ACHN (cell line): ENCODE results near the gene HEATR1.
"Not testable (repeated sequence)": the region's sequence is repeated elsewhere in the genome, so short reads cannot be mapped to it uniquely, and the experiment has no call there.

Experiments used
- DNase-seq: peaks from one replicate; pipeline ENCODE4 v3.0.0-alpha.2; 2015
- in situ Hi-C: cut with HindIII; loops from 2 replicates; pipeline ENCODE4 v1.10.0; 2017; ENCODE audit warnings: low sequenced_read_pairs, low pct_ligation_motif_present, low pct_unique_long_range_greater_than_20kb

The HEATR1 gene

GRCh38 chr1:236522937-236523703 lies 81.2 kb downstream of the HEATR1 start:
- peak; percentile 10 for DNase-seq
- in situ Hi-C loops, result no loop called here

GRCh38 chr1:236520445-236521005 lies 83.8 kb downstream of the HEATR1 start:
- in situ Hi-C loops, result no loop called here

GRCh38 chr1:236518322-236518721 lies 86.0 kb downstream of the HEATR1 start:
- no peak for DNase-seq
- in situ Hi-C loops, result no loop called here

More at GRCh38 chr1:236520445-236521005, 83.8 kb downstream of the HEATR1 start:
- no peak for DNase-seq

- DNase-seq, result no peak
- in situ Hi-C loops, result no loop called here
Observed at GRCh38 chr1:236516929-236517704, 87.2 kb downstream of the HEATR1 start.

- no peak for DNase-seq
- in situ Hi-C loops, result no loop called here
Observed at GRCh38 chr1:236515443-236515958, 88.8 kb downstream of the HEATR1 start.

GRCh38 chr1:236514703-236515442 lies 89.4 kb downstream of the HEATR1 start:
- in situ Hi-C loops, result no loop called here
- DNase-seq, result no peak

- in situ Hi-C loops, result no loop called here
- DNase-seq, result no peak
Observed at GRCh38 chr1:236511735-236512418, 92.4 kb downstream of the HEATR1 start.

GRCh38 chr1:236509647-236510401 lies 94.5 kb downstream of the HEATR1 start:
- no peak for DNase-seq
- in situ Hi-C loops, result no loop called here

GRCh38 chr1:236509203-236509602 lies 95.1 kb downstream of the HEATR1 start:
- no peak for DNase-seq
- in situ Hi-C loops, result no loop called here

- in situ Hi-C loops, result no loop called here
Observed at GRCh38 chr1:236508593-236509027, 95.7 kb downstream of the HEATR1 start.

GRCh38 chr1:236507022-236507700 lies 97.2 kb downstream of the HEATR1 start:
- no peak for DNase-seq
- in situ Hi-C loops, result no loop called here

More at GRCh38 chr1:236508593-236509027, 95.7 kb downstream of the HEATR1 start:
- no peak for DNase-seq

- DNase-seq, in situ Hi-C loops: not testable (repeated sequence)
Observed at GRCh38 chr1:236504338-236504737, 100.0 kb downstream of the HEATR1 start.

GRCh38 chr1:236502972-236503639 lies 101.2 kb downstream of the HEATR1 start:
- peak; percentile 41 for DNase-seq
- in situ Hi-C loops, result no loop called here

GRCh38 chr1:236502579-236502971 lies 101.7 kb downstream of the HEATR1 start:
- DNase-seq, result peak; percentile 15
- in situ Hi-C loops, result no loop called here

GRCh38 chr1:236501093-236501492 lies 103.2 kb downstream of the HEATR1 start:
- in situ Hi-C loops, result no loop called here
- DNase-seq, result no peak
